ENCODE data around the gene LHB.
A peak's percentile ranks its signal among the peaks of the same experiment; 100 is the strongest.

LHB gene

DNA sequence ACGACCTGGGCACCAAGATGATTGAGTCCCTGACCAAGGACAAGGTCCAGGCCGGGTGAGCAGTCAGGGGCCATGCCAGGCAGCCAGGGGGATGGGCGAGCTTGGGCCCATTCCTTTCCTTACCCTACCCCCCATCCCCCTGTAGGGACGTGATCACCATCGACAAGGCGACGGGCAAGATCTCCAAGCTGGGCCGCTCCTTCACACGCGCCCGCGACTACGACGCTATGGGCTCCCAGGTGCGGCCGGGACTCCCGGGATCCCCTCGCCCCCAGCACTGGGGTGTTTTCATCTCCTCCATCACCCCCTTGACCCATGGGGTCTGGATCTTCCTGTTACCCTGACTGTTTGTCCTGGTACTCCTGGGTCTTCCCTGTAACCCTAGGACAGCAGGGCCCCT is 7.1 kb downstream of the LHB start:
- no peak for DNase-seq

DNA sequence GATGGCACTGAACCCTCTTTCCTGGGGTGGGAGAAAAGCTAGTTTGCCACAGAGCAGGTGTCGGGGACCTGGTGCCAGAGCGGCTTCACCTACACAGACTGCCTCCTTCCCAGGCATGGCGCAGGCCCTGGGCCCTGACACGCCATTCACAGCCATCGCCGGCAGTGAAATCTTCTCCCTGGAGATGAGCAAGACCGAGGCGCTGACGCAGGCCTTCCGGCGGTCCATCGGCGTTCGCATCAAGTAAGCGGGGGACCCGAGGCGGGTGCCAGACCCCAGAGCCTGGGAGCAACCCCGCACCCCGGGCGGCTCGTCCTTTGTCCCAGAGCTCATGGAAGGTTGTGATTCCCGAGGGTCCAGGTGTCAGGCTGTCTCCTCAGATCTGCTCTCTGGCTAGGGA is 10.0 kb downstream of the LHB start:
- DNase-seq, result no peak

- DNase-seq, result no peak
These were observed 11.8 kb downstream of the LHB start for GRCh38 chr19:49004964-49005614.

DNA sequence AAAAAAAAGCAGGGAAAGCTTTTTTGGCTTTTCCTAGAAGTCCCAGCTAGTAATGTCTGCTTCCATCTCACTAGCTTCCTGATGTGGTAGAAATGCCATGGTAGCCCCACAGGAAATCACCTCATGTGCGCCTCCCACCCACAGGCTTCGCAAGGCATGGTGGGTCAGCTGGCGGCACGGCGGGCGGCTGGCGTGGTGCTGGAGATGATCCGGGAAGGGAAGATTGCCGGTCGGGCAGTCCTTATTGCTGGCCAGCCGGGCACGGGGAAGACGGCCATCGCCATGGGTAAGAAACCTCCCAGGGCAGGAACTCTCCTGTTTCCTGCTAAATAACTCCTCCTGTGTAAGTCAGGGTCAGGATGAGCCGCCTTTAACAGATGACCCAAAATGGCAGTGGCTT is 12.8 kb downstream of the LHB start:
- no peak for DNase-seq

DNA sequence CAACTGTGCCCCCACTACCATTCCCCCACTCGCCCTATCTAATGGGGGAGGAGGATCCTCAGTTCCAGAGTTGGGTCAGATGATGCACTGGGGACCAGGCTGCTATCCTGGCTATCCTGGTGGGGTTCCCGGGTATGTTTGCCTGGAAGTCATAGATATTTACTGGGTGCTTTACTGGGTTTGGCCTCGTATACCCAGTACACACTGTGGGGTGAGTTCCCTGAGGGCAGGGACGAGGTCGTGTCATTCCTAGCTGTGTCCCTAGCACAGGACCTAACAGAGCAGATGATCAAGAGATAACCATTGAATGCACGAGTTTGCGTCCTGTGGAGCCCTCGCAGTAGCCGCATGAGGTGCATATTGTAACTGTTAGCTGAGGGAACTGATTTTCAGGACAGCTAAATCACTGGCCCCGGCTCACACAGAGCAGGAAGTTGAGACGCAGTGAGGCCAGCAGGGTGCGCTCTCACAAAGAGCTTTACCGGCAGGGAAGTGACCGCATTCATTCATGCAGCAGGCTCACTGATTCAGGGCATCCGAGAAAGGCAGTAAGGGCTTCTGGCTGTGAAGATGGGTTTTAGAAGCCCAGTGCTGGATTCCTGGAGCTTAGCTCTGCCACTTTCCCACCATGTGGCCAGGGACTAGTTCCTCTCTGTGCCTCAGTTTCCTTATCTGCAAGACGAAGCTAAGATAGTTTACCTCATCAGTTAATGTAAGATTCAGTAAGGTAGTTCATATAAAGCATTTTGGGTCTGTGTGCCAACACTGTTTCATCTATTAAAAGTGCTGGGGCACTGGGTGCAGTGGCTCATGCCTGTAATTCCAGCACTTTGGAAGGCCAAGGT is 17.2 kb downstream of the LHB start:
- DNase-seq, result peak; percentile 33 to 66 (median 51)

DNA sequence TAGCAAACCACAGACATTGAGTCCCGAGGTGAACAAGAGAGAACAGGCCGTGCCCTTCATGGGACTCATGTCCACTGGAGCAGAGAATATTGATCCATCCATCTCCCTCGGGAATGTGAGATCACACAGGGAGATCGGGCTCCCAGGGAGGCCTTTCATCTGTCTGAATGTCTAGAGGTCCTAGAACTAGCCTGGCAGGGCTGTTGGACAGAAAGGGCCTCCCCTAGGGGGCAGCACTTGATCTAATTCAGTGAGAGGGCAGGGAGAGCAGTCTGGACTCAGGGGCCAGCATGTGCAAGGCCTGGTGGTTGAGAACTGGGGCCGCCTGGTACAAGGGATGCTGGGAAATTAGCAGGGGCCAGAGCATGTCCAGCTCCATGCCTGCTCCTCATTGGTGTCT is 18.9 kb downstream of the LHB start:
- DNase-seq, result peak in 2 of 5 donors; percentile 41 to 51

- no peak for DNase-seq
These were observed 22.9 kb downstream of the LHB start for GRCh38 chr19:48994035-48994386.

DNA sequence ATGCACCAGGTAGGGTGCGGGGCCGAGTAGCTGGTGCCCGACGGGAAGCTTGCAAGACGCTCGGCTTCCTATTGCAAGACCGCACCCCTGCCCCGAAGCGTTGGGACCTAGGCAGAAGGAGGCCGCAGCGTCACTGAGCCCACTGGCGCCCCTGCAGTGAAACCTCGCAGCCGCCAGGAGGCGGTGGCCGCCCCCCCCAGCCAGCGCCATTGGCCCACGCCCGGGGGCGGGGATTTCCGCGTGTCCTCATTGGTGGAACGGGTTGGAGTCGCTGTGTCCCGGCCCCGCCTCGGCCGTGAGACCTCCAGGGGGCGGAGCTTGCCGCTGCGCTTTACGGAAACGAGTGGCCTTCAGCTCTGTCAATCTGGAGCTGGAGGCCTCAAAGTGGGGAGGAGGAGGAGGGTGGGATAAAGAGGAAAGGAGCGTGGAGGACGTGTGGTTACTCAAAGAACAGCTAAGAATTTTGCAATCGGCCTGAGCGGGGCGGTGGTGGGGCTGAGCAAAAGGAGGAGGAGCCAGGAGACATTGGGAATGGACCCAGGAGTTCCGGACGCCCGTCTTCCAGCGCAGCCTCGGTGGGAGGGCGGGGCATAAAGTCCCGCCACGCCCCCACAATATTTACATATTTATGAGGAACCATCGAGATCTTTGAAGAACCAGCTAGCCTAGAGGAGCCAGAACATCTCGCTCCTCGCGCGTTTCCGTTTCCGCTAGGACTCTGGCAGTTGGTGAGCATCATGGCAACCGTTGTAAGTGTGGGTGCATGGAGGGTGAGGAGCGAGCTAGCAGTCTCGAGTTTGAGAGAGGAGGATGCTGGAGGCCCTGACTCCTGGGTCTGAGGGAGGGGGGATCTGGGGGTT is 23.5 kb downstream of the LHB start, which contains the start of the genes GYS1 and RUVBL2:
TSS of gene GYS1 (minus strand) at position 135 of the 860 bp plus-strand sequence. CDS start 197 bp downstream, outside the sequence.
TSS of gene RUVBL2 (plus strand) at position 713 of the 860 bp plus-strand sequence. CDS start at position 738, 25 bp downstream.
- peak; percentile 99 to 100 (median 99) for DNase-seq

DNA sequence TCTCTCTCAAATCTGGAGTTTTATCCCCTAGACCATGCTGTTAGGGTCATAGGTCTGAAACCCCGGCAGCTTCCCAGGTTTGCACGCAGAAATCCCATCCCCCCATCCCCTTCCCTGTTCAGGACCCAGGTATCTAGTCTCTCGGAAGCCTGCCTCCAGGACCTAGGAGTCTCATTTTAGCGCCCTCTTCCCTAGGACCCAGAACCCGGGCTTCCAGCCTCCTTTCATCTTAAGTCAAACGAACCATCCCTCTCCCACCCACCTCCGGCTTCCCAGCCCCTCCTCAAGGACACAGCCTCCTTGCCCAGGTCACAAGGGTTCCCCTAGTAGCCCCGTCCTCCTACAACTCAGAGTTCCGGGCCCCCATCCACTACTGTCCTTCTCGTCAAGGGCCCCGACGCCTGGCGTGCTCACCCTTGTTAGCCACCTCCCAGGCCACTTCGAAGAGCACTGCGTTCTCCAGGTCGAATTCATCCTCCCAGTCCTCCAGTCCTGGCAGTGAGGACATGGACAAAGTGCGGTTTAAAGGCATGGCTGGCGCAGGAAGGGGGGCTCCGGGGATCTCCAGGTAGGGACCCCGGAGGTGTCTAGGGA is 24.2 kb downstream of the LHB start:
- DNase-seq, result no peak

DNA sequence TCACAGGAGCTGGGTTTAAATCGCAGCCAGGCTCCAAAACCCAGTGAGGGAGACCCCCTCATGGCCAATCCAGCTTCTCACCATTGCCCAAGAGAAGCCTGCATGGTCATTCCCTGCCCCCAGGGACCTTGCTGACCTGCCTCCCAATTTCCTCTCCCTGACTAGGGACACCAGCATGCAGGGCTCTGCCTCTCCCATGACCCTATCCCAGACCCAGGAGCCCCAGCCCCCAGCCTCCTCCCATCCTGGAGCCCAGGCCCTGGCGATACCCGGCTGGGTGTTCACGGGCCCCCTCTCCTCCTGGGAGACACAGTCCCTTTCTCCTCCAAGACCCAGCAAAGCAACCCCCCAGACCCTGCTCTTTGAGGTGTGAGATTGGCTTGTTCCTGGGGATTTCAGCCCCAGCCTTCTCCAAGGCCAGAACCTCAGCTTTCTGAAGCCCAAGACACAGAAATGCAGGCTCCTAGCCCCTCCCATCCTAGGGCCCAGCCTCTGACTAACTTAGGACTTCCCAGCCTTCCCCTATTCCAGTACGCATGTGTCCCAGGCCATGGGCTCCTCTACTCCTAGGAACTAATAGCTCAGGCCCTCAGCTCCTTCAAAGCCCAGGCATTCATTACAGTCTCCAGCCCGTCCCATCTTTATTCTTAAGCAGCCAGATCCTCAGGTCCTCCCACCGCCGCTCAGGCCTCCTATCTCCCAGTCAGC is 24.9 kb downstream of the LHB start:
- DNase-seq, result no peak

- no peak for DNase-seq
These were observed 25.8 kb downstream of the LHB start for GRCh38 chr19:48991011-48991609.

GRCh38 chr19:48990400-48990799 is 26.5 kb downstream of the LHB start:
- DNase-seq, result no peak

DNA sequence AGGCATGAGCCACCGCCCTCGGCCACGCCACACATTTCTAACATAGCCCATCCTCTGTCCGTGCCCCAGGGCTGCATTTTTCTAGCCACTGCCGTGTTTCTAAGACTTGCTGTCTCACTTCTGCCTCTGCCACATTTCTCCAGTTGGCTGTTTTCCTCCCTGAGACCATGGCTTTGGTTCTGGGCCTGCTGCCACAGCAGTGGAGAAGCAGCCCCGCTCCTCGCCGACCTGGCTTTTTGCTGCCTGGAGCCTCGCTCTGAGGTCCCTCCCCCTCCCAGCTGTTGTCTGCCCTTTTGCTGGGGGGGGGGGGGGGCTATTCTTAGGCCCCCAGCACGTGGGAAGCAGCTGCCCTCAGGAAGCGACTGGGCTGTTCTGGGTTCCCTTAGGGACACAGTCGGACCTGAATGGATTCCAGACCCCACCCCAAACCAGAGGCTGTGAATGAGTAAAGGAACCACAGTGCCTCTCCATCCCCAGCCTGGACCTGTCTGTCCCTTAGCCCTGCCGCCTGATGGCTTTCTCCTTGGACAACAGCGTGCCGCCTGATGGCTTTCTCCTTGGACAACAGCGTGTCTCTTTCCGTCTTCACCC is 27.1 kb downstream of the LHB start:
- DNase-seq, result no peak

- no peak for DNase-seq
These were observed 28.0 kb downstream of the LHB start for GRCh38 chr19:48988860-48989259.

DNA sequence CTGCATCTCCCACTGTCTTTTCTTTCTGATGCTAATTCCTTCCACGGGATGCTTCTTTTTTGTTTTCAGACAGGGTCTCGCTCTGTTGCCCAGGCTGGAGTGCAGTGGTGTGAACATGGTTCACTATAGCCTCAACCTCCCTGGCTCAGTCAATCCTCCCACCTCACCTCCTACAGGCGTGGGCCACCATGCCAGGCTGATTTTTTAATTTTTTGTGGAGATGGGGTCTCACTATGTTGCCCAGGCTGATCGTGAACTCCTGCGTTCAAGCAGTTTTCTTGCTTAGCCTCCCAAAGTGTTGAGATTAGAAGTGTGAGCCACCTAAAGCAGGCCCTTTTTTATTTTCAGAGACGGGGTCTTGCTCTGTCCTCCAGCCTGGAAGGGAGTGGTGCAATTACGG is 28.6 kb downstream of the LHB start:
- DNase-seq, result no peak

DNA sequence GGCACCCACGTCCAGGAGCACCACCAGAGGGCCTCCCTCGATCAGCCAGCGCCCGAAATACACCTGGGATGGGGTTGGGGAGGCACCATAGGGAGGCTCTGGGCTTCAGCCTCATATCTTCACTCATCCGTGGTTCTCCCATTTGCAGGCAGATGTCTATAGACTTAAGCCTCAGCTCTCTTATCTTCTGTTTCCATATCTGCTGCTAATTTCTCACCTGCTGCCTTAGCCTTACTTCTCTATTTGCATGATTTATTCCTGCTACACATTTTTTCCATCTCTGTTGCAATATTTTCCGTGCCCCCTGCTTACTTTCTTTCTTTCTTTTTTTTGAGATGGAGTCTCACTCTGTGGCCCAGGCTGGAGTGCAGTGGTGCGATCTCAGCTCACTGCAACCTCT is 29.6 kb downstream of the LHB start:
- DNase-seq, result no peak

GRCh38 chr19:48986211-48986610 is 30.7 kb downstream of the LHB start:
- DNase-seq, result no peak

GRCh38 chr19:48985711-48986110 is 31.2 kb downstream of the LHB start:
- DNase-seq, result no peak

GRCh38 chr19:48982280-48982679 is 34.6 kb downstream of the LHB start:
- no peak for DNase-seq

DNA sequence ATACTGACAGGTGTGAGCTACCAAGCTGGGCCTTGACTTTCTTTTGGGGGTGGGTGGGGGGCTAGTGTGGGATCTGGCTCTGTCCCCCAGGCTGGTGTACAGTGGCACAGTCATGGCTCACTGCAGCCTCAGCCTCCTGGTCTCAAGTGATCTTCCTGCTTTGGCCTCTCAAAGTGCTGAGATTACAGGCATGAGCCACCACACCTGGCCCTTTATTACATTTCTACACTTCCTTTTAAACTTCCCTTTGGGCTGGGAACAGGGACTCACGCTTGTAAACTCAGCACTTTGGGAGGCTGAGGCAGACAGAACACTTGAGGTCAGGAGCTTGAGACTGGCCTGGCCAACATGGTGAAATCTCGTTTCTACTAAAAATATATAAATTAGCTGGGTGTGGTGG is 39.8 kb downstream of the LHB start:
- DNase-seq, result no peak

All from T-helper 1 cell (primary cell).